ENCODE results near the gene SNX24.

Gene SNX24

DNA sequence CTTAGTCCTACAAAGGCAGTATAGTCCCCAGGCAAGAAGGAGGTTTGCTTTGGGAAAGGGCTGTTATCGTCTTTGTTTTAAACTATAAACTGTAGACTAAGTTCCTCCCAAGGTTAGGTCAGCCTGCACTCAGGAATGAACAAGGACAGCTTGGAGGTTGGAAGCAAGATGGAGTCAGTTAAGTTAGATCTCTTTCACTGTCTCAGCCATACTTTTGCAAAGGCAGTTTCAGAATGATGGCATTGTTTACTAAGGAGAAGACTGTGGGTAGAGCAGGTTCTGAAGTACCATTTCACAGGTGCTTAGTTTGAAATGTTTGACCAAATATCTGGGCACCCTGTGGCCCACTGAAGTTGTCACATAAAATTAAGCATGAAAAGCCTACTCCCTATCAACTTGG, 19.4 kb downstream of the SNX24 start:
- DNase-seq (ENCODE audit: low read depth, low spot score): no peak
- H3K27ac ChIP-seq (ENCODE audit: low read length): no peak overlapping the region
- no peak overlapping the region for H3K4me3 ChIP-seq (ENCODE audit: low read length)
- H3K4me1 ChIP-seq (ENCODE audit: control insufficient read depth, insufficient read depth, low read length): peaks cover 1% of the 10 kb centered on the region; the same call in 1 of the 2 replicates
- no peaks in the 10 kb centered on the region for H3K9me3 ChIP-seq (ENCODE audit: control insufficient read depth, insufficient read depth, low read length)
- WGBS (ENCODE audit: insufficient coverage, insufficient read length): no CpG with 5 or more reads among the region's 1 CpG
- H3K36me3 ChIP-seq (ENCODE audit: control insufficient read depth, insufficient read depth, low read length): no peaks in the 10 kb centered on the region
- no peaks in the 10 kb centered on the region for H3K27me3 ChIP-seq (ENCODE audit: control insufficient read depth, insufficient read depth, low read length)

DNA sequence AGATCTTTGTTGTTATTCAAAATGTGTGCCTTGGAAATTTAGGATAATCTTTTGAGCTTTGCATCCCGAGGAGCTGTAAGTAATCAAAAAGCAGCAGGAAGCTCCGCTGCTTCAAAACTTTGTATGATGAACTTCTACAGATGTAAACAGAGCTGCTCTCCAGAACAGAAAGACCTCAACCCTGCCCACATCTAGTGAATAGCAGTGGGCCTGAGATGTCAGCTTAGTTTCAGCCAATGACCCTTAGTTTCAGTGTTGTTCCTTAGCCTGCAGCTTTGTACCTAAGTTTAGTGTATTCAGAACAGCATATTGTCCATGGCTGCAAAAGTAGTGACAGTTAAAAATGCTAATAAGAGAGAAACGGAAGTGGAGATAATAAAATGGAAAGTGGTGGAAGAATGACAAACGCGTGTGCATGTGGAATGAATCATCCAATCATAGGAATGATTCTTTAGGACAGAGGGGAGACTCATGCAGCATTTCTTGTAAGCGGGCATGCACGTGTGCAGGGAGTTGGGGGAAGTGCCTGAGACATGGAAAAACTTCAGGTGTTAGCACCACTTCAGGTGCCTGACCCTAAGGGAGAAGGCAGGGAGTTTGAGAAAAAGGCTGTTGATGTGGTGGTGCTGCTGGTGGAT, 24.9 kb downstream of the SNX24 start:
- H3K4me1 ChIP-seq (ENCODE audit: control insufficient read depth, insufficient read depth, low read length): no peaks in the 10 kb centered on the region; the same call in 1 of the 2 replicates
- H3K36me3 ChIP-seq (ENCODE audit: control insufficient read depth, insufficient read depth, low read length): no peaks in the 10 kb centered on the region
- H3K27me3 ChIP-seq (ENCODE audit: control insufficient read depth, insufficient read depth, low read length): no peaks in the 10 kb centered on the region
- whole genome bisulfite sequencing (ENCODE audit: insufficient coverage, insufficient read length): 100% methylated on average over 3 of the region's 7 CpGs
- no peak overlapping the region for H3K4me3 ChIP-seq (ENCODE audit: low read length)
- no peak for DNase-seq (ENCODE audit: low read depth, low spot score)
- H3K27ac ChIP-seq (ENCODE audit: low read length): no peak overlapping the region
- H3K9me3 ChIP-seq (ENCODE audit: control insufficient read depth, insufficient read depth, low read length): no peaks in the 10 kb centered on the region

DNA sequence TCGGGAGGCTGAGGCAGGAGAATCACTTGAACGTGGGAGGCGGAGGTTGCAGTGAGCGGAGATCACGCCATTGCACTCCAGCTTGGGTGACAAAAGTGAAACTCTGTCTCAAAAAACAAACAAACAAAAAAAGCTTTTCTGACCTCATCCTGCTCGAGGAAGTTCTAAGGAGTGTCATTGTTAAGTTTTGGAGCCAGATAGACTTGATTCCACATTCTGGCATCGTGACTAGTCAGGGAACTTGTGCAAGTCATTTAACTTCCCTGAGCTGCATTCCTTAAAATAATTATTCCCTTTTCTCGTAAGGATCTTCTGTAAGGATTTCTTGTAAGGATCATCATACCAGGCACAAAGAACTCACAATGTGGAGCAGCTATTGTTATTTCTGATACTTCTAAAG, 26.2 kb downstream of the SNX24 start:
- Histone ChIP-seq H3K36me3 (ENCODE audit: control insufficient read depth, insufficient read depth, low read length) (no peaks in the 10 kb centered on the region), H3K27me3 (ENCODE audit: control insufficient read depth, insufficient read depth, low read length) (no peaks in the 10 kb centered on the region), H3K4me1 (ENCODE audit: control insufficient read depth, insufficient read depth, low read length) (no peaks in the 10 kb centered on the region; the same call in 1 of the 2 replicates), H3K27ac (ENCODE audit: low read length) (no peak overlapping the region), H3K9me3 (ENCODE audit: control insufficient read depth, insufficient read depth, low read length) (no peaks in the 10 kb centered on the region), H3K4me3 (ENCODE audit: low read length) (no peak overlapping the region)
- no CpG with 5 or more reads among the region's 8 CpGs for WGBS (ENCODE audit: insufficient coverage, insufficient read length)
- no peak for DNase-seq (ENCODE audit: low read depth, low spot score)

DNA sequence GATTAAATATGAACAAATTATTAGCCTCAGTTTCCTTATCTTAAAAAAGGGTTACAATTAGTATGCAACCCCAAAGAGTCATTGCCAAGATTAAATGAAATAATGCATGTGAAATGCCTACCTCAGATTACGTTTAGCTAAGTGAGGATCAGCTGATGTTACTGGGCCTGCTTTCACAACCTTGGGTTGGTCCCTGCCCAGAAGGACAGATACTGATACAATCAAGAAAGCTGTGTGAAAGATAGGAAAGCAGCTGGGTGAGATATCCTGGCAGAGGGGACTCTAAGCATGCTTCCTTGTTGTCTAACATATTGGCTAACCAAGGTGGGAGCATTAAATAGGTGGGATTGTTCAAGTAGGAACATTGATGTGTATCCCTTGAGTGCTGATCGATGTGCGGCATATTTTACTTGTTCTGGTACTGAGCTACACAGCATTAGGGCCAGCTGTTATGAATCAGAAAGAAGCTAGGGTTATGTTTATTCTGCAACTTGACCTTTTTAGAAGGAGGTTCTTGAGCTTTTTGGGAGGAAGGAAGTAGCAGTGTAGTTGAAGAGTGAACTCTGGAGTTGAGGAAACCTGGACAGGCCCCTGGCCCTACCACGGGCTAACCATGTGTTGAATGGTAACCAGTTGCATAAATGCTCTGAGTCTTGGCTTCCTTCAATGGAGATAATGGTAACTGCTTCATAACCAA, 28.9 kb downstream of the SNX24 start:
- H3K4me1 ChIP-seq (ENCODE audit: control insufficient read depth, insufficient read depth, low read length): no peaks in the 10 kb centered on the region; the same call in 1 of the 2 replicates
- WGBS (ENCODE audit: insufficient coverage, insufficient read length): no CpG with 5 or more reads among the region's 4 CpGs
- H3K27me3 ChIP-seq (ENCODE audit: control insufficient read depth, insufficient read depth, low read length): no peaks in the 10 kb centered on the region
- H3K27ac ChIP-seq (ENCODE audit: low read length): no peak overlapping the region
- H3K36me3 ChIP-seq (ENCODE audit: control insufficient read depth, insufficient read depth, low read length): no peaks in the 10 kb centered on the region
- DNase-seq (ENCODE audit: low read depth, low spot score): no peak
- H3K9me3 ChIP-seq (ENCODE audit: control insufficient read depth, insufficient read depth, low read length): no peaks in the 10 kb centered on the region
- no peak overlapping the region for H3K4me3 ChIP-seq (ENCODE audit: low read length)

DNA sequence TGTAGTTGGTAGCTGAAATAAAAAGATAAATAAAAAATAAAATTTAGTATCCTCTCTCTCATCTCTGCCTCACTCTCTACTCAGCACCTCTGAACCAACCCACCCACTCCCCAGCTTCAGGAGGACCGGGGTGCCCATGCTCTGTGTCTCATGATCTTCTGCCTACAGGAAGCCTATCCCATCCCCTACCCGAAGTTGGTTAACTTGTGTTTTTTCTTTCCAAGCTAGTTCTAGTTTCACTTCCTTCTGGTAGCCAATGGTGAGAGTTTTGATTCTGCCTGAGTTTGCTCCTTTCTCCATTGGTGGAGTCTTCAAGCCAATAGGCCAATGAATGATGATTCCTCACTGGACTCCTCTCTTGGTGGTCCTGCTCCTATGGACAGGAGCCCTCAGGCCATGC, 32.1 kb downstream of the SNX24 start:
- Histone ChIP-seq H3K4me3 (ENCODE audit: low read length) (no peak overlapping the region), H3K4me1 (ENCODE audit: control insufficient read depth, insufficient read depth, low read length) (no peaks in the 10 kb centered on the region), H3K27me3 (ENCODE audit: control insufficient read depth, insufficient read depth, low read length) (no peaks in the 10 kb centered on the region), H3K9me3 (ENCODE audit: control insufficient read depth, insufficient read depth, low read length) (no peaks in the 10 kb centered on the region), H3K27ac (ENCODE audit: low read length) (no peak overlapping the region), H3K36me3 (ENCODE audit: control insufficient read depth, insufficient read depth, low read length) (no peaks in the 10 kb centered on the region)
- no peak for DNase-seq (ENCODE audit: low read depth, low spot score)
- WGBS (ENCODE audit: insufficient coverage, insufficient read length): no CpG with 5 or more reads among the region's 2 CpGs

DNA sequence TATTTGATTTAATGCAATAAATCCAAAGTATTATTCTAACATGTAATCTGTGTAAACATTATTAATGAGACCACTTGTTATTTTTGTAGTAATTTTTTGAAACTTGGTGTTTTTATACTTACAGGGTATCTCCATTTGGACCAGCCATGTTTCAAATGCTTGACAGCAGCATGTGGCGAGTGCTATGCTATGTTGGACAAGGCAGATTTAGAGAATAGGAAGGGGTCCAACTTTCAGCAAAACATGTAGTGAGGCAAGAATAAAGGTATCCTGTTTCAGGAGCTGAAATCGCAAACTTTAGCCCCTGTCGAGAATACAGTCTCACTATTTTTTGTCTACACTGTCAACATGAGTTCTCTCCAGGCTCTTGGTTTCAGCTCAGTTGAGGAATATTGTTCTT, 33.7 kb downstream of the SNX24 start:
- H3K27ac ChIP-seq (ENCODE audit: low read length): no peak overlapping the region
- H3K36me3 ChIP-seq (ENCODE audit: control insufficient read depth, insufficient read depth, low read length): no peaks in the 10 kb centered on the region
- no peaks in the 10 kb centered on the region for H3K27me3 ChIP-seq (ENCODE audit: control insufficient read depth, insufficient read depth, low read length)
- no peak for DNase-seq (ENCODE audit: low read depth, low spot score)
- no peaks in the 10 kb centered on the region for H3K9me3 ChIP-seq (ENCODE audit: control insufficient read depth, insufficient read depth, low read length)
- no peaks in the 10 kb centered on the region for H3K4me1 ChIP-seq (ENCODE audit: control insufficient read depth, insufficient read depth, low read length)
- H3K4me3 ChIP-seq (ENCODE audit: low read length): no peak overlapping the region
- WGBS (ENCODE audit: insufficient coverage, insufficient read length): no CpG with 5 or more reads among the region's 3 CpGs

DNA sequence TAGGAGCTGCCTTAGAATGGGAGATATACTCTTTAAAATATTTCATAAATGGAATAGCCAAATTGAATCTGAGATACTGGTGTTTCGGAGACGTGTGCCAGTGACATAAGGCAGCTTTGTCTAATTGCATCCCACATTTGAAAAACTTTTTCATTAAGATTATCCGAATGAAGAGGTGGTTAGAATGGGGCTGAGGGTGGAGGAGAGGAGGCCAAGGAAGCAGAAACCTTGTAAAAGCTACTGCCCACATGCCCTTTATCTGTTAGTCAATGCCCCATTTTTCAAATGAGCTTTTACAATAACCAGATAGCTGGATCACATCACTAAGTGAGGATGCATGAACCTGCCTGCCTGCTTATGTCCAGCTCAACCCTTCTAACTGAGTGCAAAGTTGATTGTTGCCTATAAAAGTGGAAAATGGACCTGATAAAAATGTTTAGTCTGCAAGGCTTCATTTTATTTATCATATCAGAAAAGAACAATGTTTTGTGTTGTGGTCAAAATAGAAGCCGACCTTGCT, 34.8 kb downstream of the SNX24 start:
- Histone ChIP-seq H3K4me3 (ENCODE audit: low read length) (no peak overlapping the region), H3K27ac (ENCODE audit: low read length) (no peak overlapping the region), H3K9me3 (ENCODE audit: control insufficient read depth, insufficient read depth, low read length) (no peaks in the 10 kb centered on the region), H3K27me3 (ENCODE audit: control insufficient read depth, insufficient read depth, low read length) (no peaks in the 10 kb centered on the region), H3K4me1 (ENCODE audit: control insufficient read depth, insufficient read depth, low read length) (peaks cover 2% of the 10 kb centered on the region; the same call in 1 of the 2 replicates), H3K36me3 (ENCODE audit: control insufficient read depth, insufficient read depth, low read length) (no peaks in the 10 kb centered on the region)
- WGBS (ENCODE audit: insufficient coverage, insufficient read length): no CpG with 5 or more reads among the region's 4 CpGs
- no peak for DNase-seq (ENCODE audit: low read depth, low spot score)

DNA sequence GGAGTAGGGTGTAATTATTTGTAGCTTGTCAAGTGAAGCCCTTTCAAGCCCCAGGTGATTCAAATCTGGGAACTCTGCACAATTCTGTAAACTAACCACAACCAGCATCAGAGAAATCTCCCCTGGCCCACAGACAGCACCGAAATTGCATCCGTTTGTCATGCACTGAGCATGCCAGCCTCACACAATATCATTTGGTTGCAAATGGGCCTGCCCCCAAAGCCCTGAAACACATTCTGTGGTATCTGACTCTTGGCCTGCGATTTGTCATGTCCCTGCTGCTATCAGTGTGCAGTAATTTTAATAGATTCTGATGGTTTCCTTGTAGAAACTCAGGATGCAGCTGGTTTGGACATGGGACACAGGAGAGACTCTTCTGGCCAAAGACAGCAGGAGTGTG, 35.3 kb downstream of the SNX24 start:
- H3K36me3 ChIP-seq (ENCODE audit: control insufficient read depth, insufficient read depth, low read length): no peaks in the 10 kb centered on the region
- no CpG with 5 or more reads among the region's 3 CpGs for WGBS (ENCODE audit: insufficient coverage, insufficient read length)
- H3K4me1 ChIP-seq (ENCODE audit: control insufficient read depth, insufficient read depth, low read length): peaks cover 2% of the 10 kb centered on the region; the same call in 1 of the 2 replicates
- no peak overlapping the region for H3K4me3 ChIP-seq (ENCODE audit: low read length)
- H3K9me3 ChIP-seq (ENCODE audit: control insufficient read depth, insufficient read depth, low read length): no peaks in the 10 kb centered on the region
- H3K27me3 ChIP-seq (ENCODE audit: control insufficient read depth, insufficient read depth, low read length): no peaks in the 10 kb centered on the region
- DNase-seq (ENCODE audit: low read depth, low spot score): no peak
- H3K27ac ChIP-seq (ENCODE audit: low read length): no peak overlapping the region

DNA sequence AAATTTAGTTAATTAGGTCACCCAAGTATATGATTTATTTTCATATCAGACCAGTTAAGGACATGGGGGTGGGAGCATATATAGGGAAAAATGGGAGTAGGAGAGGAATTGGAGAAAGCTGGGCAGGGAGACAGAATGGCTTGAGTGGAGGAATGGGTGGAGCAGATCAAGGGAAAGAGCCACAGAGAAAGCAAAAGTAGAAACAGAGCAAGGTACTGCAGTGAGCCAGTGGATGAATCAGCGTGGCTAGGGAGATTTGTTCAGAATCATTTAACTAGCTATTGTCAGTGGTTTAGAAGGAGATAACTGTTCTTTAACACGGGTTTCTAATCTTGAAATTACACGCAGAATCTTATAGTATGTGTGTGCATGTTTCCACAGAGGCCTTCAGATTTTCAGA, 37.4 kb downstream of the SNX24 start:
- no peak overlapping the region for H3K4me3 ChIP-seq (ENCODE audit: low read length)
- H3K36me3 ChIP-seq (ENCODE audit: control insufficient read depth, insufficient read depth, low read length): no peaks in the 10 kb centered on the region
- H3K27ac ChIP-seq (ENCODE audit: low read length): no peak overlapping the region
- H3K9me3 ChIP-seq (ENCODE audit: control insufficient read depth, insufficient read depth, low read length): no peaks in the 10 kb centered on the region
- H3K27me3 ChIP-seq (ENCODE audit: control insufficient read depth, insufficient read depth, low read length): no peaks in the 10 kb centered on the region
- H3K4me1 ChIP-seq (ENCODE audit: control insufficient read depth, insufficient read depth, low read length): peaks cover 2% of the 10 kb centered on the region; the same call in 1 of the 2 replicates
- WGBS (ENCODE audit: insufficient coverage, insufficient read length): no CpG with 5 or more reads among the region's 3 CpGs
- DNase-seq (ENCODE audit: low read depth, low spot score): no peak

DNA sequence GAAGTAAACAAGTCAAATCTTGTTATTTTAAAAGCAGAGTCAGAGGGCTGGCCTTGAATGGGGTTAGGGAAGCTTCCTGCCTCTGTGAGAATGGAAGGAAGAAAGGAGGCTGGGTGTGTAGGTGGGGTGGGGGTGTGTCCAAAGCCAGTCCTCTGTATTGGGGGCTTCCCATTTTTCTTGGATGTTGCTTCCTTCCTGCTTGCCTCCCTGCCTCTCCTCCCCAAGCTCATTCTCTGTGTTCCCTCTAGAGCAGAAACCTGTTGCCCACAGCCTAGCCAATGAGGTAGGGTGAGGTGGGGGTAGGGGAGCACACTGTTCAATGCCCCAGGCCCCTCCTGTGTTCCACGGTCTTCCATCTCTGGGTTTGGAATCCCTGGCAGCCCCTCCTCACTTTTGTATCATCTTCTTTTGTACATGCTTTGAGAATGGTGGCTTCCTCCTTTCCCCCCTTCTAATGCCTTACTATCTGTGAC, 39.7 kb downstream of the SNX24 start:
- no peaks in the 10 kb centered on the region for H3K9me3 ChIP-seq (ENCODE audit: control insufficient read depth, insufficient read depth, low read length)
- DNase-seq (ENCODE audit: low read depth, low spot score): no peak
- H3K27me3 ChIP-seq (ENCODE audit: control insufficient read depth, insufficient read depth, low read length): no peaks in the 10 kb centered on the region
- no peak overlapping the region for H3K4me3 ChIP-seq (ENCODE audit: low read length)
- peaks cover 2% of the 10 kb centered on the region for H3K4me1 ChIP-seq (ENCODE audit: control insufficient read depth, insufficient read depth, low read length)
- no peaks in the 10 kb centered on the region for H3K36me3 ChIP-seq (ENCODE audit: control insufficient read depth, insufficient read depth, low read length)
- H3K27ac ChIP-seq (ENCODE audit: low read length): no peak overlapping the region
- no CpG with 5 or more reads among the region's 1 CpG for WGBS (ENCODE audit: insufficient coverage, insufficient read length)

Measured in iPS DF 6.9 (cell line).